HepG2 (cell line): ENCODE data around the gene NEDD4L. TPM values are rescaled to one million over a fixed set of nuclear protein-coding genes. Genes with fewer than 3 reads are reported as not detected.

Source experiments
- ATAC-seq: fragments of 200-7000 bp; cut with Tn5 transposase; 3 replicates; pipeline ENCODE4 v1.9.1; 2020; ENCODE audit warnings: mild to moderate bottlenecking, moderate library complexity
- BruUV-seq: library from RNA; stranded (reverse); fragments of 400-500 nt; replicated peaks from 2 replicates; lab custom pipeline; 2021; lab: Mats Ljungman, UMichigan
- CTCF ChIA-PET: fragments of 300-600 bp; formaldehyde crosslinking; extraction: SDS; loops from one replicate; lab custom pipeline; 2021; ENCODE audit warnings: low total read pairs, inconsistent platforms, low intra/inter-chr PET ratio; lab: Yijun Ruan, JAX
- POLR2A ChIA-PET: fragments of 350-600 bp; sonication (Branson Sonifier 250); formaldehyde crosslinking; loops from one replicate; lab custom pipeline; 2020; ENCODE audit warnings: antibody characterized with exemption, inconsistent platforms; lab: Yijun Ruan, JAX
- DNase-seq: peaks from one replicate; pipeline ENCODE4 v3.0.0-alpha.2; 2015; ENCODE audit warnings: low spot score
- FAIRE-seq: peaks from 3 replicates; lab custom pipeline; 2011; peaks lifted over from hg19 to GRCh38; lab: Jason Lieb, UNC
- H2AFZ ChIP-seq: one replicate; pipeline ENCODE4 v1.6.1; 2011; ENCODE audit warnings: low read length, inconsistent platforms
- H3K27ac ChIP-seq: fragments of 300-600 bp; 3 replicates; pipeline ENCODE4 v1.8.0; 2011; ENCODE audit warnings: mixed run types, mild to moderate bottlenecking, mixed read lengths, low read length, inconsistent platforms; ENCODE audit not compliant: insufficient read depth; ENCODE audit errors: extremely low read length
- H3K27me3 ChIP-seq, 2 experiments: fragments of 200-600 bp in 1 of 2; 2 replicates in 1 of 2; 3 replicates in 1 of 2; pipeline versions ENCODE4 v1.6.0 to v1.8.0; 2011; ENCODE audit warnings: low read length in 2 of 2, mild to moderate bottlenecking in 2 of 2, moderate library complexity in 2 of 2, inconsistent platforms in 1 of 2; ENCODE audit not compliant: insufficient read depth in 2 of 2, control insufficient read depth in 1 of 2
- H3K36me3 ChIP-seq, 2 experiments: fragments of 200-600 bp in 1 of 2; replicated peaks in 1 of 2; 2 replicates in 1 of 2; 3 replicates in 1 of 2; pipeline versions ENCODE4 v1.5.1 to v1.8.0; 2011; ENCODE audit warnings: low read length in 2 of 2, inconsistent platforms in 1 of 2; ENCODE audit not compliant: insufficient read depth in 2 of 2, control insufficient read depth in 1 of 2
- H3K4me1 ChIP-seq: 2 replicates; pipeline ENCODE4 v1.5.1; 2012; ENCODE audit warnings: low read length, inconsistent platforms; ENCODE audit not compliant: insufficient read depth
- H3K4me2 ChIP-seq: 2 replicates; pipeline ENCODE4 v1.6.0; 2011; ENCODE audit warnings: low read depth, low read length, inconsistent platforms
- H3K4me3 ChIP-seq, 3 experiments: fragments of 200-600 bp in 1 of 3; sonication (generic), shearing (Covaris generic) in 1 of 3; replicated peaks in 1 of 3; 2 replicates each; pipeline ENCODE4 v1.5.1; 2011 to 2016; ENCODE audit warnings: low read length in 3 of 3, inconsistent platforms in 2 of 3, low read depth in 2 of 3, mild to moderate bottlenecking in 2 of 3, control low read depth in 1 of 3, mixed read lengths in 1 of 3; ENCODE audit not compliant: insufficient read depth in 1 of 3
- H3K79me2 ChIP-seq: one replicate; pipeline ENCODE4 v1.6.1; 2011; ENCODE audit warnings: low read length, inconsistent platforms; ENCODE audit not compliant: insufficient read depth
- H3K9ac ChIP-seq: 2 replicates; pipeline ENCODE4 v1.6.0; 2011; ENCODE audit warnings: mild to moderate bottlenecking, low read depth, low read length, inconsistent platforms; ENCODE audit not compliant: insufficient read depth
- H3K9me3 ChIP-seq: 2 replicates; pipeline ENCODE4 v1.5.1; 2012; ENCODE audit warnings: mild to moderate bottlenecking, low read length
- H4K20me1 ChIP-seq: 2 replicates; pipeline ENCODE4 v1.6.0; 2011; ENCODE audit warnings: inconsistent platforms, mild to moderate bottlenecking, low read length, moderate library complexity; ENCODE audit not compliant: insufficient read depth
- ATF7-NPFF ChIP-seq: sonication (generic); formaldehyde crosslinking; IDR thresholded peaks from 2 replicates; pipeline ENCODE4 v1.8.1; 2023; ENCODE audit warnings: mild to moderate bottlenecking, low read depth, missing genetic modification reagents, moderate library complexity
- DNMT3B ChIP-seq: conservative IDR thresholded peaks from 2 replicates; pipeline ENCODE4 v1.6.1; 2016; ENCODE audit warnings: missing biosample characterization, control low read depth
- FOXK1 ChIP-seq: sonication (generic); formaldehyde crosslinking; IDR thresholded peaks from 2 replicates; pipeline ENCODE4 v1.4.0; 2020; ENCODE audit warnings: low read depth, missing genetic modification reagents, borderline replicate concordance
- HNRNPUL1 ChIP-seq: fragments of 200-400 bp; formaldehyde crosslinking; IDR thresholded peaks from 2 replicates; pipeline ENCODE4 v1.6.1; 2017; ENCODE audit warnings: low read depth, mild to moderate bottlenecking, low read length, moderate library complexity
- NR2C2 ChIP-seq: sonication (generic); formaldehyde crosslinking; IDR thresholded peaks from 2 replicates; pipeline ENCODE4 v1.4.0; 2020; ENCODE audit warnings: missing genetic modification reagents, mild to moderate bottlenecking, moderate library complexity, borderline replicate concordance
- REPIN1 ChIP-seq: sonication (generic); formaldehyde crosslinking; IDR thresholded peaks from 2 replicates; pipeline ENCODE4 v1.8.0; 2022; ENCODE audit warnings: missing genetic modification reagents, low read depth, mild to moderate bottlenecking, borderline replicate concordance
- ZNF121 ChIP-seq: sonication (generic); formaldehyde crosslinking; IDR thresholded peaks from 2 replicates; pipeline ENCODE4 v1.5.0; 2020; ENCODE audit warnings: mild to moderate bottlenecking, missing genetic modification reagents
- ZNF713 ChIP-seq: sonication (generic); formaldehyde crosslinking; IDR thresholded peaks from 2 replicates; pipeline ENCODE4 v1.4.0; 2020; ENCODE audit warnings: mild to moderate bottlenecking, missing genetic modification reagents
- ZSCAN12 ChIP-seq: sonication (generic); formaldehyde crosslinking; IDR thresholded peaks from 2 replicates; pipeline ENCODE4 v1.9.0; 2021; ENCODE audit warnings: mild to moderate bottlenecking, missing genetic modification reagents
- WGBS: methylation state at CpG from one replicate; pipeline ENCODE4 v1.1.6; 2017; ENCODE audit warnings: low lambda C conversion rate; 5-methylcytosine and 5-hydroxymethylcytosine counted together
- in situ Hi-C: cut with HindIII; loops from 2 replicates; pipeline ENCODE4 v1.10.0; 2017; ENCODE audit warnings: low pct_unique_long_range_greater_than_20kb; ENCODE audit not compliant: extremely low pct_ligation_motif_present
- intact Hi-C: fragments of 100-400 bp; cut with micrococcal nuclease; formaldehyde crosslinking; loops from one replicate; pipeline ENCODE4 v1.10.0; 2022; ENCODE audit not compliant: unreplicated experiment
- polyA plus RNA-seq, 8 experiments: library from polyadenylated mRNA; depleted of rRNA in 3 of 8; stranded (reverse) in 7 of 8; unstranded in 1 of 8; fragments of >200 nt; fragmentation: Illumina TruSeq in 4 of 8; extraction: Trizol in 4 of 8; gene quantifications; 2 replicates each; pipeline versions ENCODE4 v1.2.1 to v1.2.3, GENCODE V29; 2011 to 2016; ENCODE audit warnings: low read depth in 4 of 8, missing spikeins in 1 of 8, mixed read lengths in 1 of 8; ENCODE audit not compliant: insufficient read depth in 1 of 8
- total RNA-seq, 5 experiments: library from RNA; depleted of rRNA; stranded (reverse); fragments of >200 nt; fragmentation: Illumina TruSeq; extraction: Trizol; gene quantifications; 2 replicates each; pipeline ENCODE4 v1.2.3, GENCODE V29; 2016; ENCODE audit warnings: low read depth in 1 of 5
- TF ChIP-seq, protein P1 (sequence below): sonication (generic); formaldehyde crosslinking; IDR thresholded peaks from 2 replicates; pipeline ENCODE4 v1.9.0; 2021; ENCODE audit warnings: missing genetic modification reagents, mild to moderate bottlenecking, borderline replicate concordance

Gene NEDD4L
- total and polyA plus RNA-seq, 2 of the 13 experiments (the other 11 are each of a cell fraction or from before 2014, with no cell fraction given) = 168 to 390 TPM

DNA sequence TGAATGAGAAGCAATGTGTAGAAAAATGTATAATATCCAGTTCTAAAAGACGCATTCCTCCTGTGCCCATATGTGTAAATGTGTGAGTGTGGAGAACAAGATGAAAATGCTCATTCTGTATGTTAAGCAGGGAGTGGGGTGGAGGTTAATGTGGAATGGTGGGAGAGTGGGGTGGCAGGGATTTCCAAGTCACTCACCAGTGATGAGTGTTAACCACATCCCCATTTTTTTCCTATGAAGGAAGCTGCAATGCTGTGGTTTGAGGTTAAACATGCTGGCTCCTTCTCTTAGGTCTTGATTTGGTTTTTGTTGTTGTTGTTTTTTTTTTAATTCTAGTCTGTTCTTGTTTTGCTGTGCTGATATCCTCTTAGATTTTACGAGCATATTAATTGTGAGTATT lies 169.4 kb downstream of the NEDD4L start (continued):
- no peak for TF ChIP-seq ZSCAN12 (CRISPR knock-in tag)
- TF ChIP-seq, all 625 proteins: peak for 0

DNA sequence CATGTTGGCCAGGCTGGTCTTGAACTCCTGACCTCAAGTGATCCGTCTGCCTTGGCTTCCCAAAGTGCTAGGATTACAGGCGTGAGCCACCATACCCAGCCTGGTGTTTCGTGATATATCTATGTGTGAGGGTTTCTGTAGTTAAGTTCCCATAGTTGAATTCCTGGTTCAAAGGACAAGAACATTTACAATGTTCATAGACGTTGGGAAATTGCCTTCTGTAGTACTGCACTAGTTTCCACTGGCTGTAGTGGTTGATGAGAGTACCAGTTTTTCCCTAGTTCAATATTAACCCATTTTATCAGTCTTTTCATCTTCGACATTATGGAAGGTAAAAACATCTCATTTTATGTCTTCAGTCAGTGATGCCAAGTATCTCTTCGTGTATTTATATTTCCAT lies 171.0 kb downstream of the NEDD4L start:
- TF ChIP-seq ZNF713 (no peak), ZNF121 (CRISPR knock-in tag) (no peak), FOXK1 (CRISPR knock-in tag) (no peak), REPIN1 (no peak), DNMT3B (CRISPR knock-in tag) (no peak), NR2C2 (CRISPR knock-in tag) (no peak), ATF7-NPFF (CRISPR knock-in tag) (no peak), HNRNPUL1 (no peak)
- TF ChIP-seq, protein P1, sequence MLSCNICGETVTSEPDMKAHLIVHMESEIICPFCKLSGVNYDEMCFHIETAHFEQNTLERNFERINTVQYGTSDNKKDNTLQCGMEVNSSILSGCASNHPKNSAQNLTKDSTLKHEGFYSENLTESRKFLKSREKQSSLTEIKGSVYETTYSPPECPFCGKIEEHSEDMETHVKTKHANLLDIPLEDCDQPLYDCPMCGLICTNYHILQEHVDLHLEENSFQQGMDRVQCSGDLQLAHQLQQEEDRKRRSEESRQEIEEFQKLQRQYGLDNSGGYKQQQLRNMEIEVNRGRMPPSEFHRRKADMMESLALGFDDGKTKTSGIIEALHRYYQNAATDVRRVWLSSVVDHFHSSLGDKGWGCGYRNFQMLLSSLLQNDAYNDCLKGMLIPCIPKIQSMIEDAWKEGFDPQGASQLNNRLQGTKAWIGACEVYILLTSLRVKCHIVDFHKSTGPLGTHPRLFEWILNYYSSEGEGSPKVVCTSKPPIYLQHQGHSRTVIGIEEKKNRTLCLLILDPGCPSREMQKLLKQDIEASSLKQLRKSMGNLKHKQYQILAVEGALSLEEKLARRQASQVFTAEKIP (CRISPR knock-in tag) = no peak
- ChIA-PET POLR2A (no interaction called here), CTCF (no interaction called here)
- Histone ChIP-seq H3K9me3 (no peaks in the 10 kb centered on the region), H3K79me2 (no peaks in the 10 kb centered on the region), H3K27ac (no peak overlapping the region), H2AFZ (no peak overlapping the region), H3K36me3 (no peaks in the 10 kb centered on the region), H3K4me3 (no peak overlapping the region), H3K4me1 (peaks cover 7% of the 10 kb centered on the region; the same call in 1 of the 2 replicates), H3K4me2 (no peak overlapping the region), H3K9ac (no peak overlapping the region), H4K20me1 (no peaks in the 10 kb centered on the region), H3K27me3 (no peaks in the 10 kb centered on the region)
- no peak for FAIRE-seq
- intact Hi-C loops = no loop called here
- 88% methylated on average over 2 of the region's 6 CpGs for WGBS
- no peak for DNase-seq
- no peak for ATAC-seq
- no TSS peak for BruUV-seq
- in situ Hi-C loops = no loop called here
